Naive B cell (primary cell): ENCODE data around the gene NTN1. TPM values are rescaled to one million over a fixed set of nuclear protein-coding genes. Genes with fewer than 3 reads are reported as not detected.

Source experiments
- ATAC-seq, 2 donors: fragments of 150-1000 bp; cut with Tn5 transposase; 2 replicates each; pipeline ENCODE4 v1.10.0; 2021; ENCODE audit warnings: low read depth in 2 of 2, mild to moderate bottlenecking in 2 of 2, moderate library complexity in 2 of 2
- DNase-seq: peaks from one replicate; pipeline ENCODE4 v3.0.0; 2022
- H3K27ac Mint-ChIP-seq, 6 donors: one replicate each; pipeline ENCODE4 v1.8.0; 2020 to 2022; ENCODE audit warnings: mild to moderate bottlenecking in 6 of 6, mixed read lengths in 6 of 6, moderate library complexity in 5 of 6, inconsistent platforms in 2 of 6
- H3K27me3 Mint-ChIP-seq, 3 donors: one replicate each; pipeline ENCODE4 v1.8.0; 2021 to 2022; ENCODE audit warnings: mixed read lengths in 3 of 3, mild to moderate bottlenecking in 1 of 3
- H3K36me3 Mint-ChIP-seq, 2 donors: one replicate each; pipeline ENCODE4 v1.8.0; 2020 to 2022; ENCODE audit warnings: mixed read lengths in 2 of 2, inconsistent platforms in 1 of 2, mild to moderate bottlenecking in 1 of 2
- H3K4me1 Mint-ChIP-seq, 3 donors: one replicate each; pipeline ENCODE4 v1.8.0; 2020 to 2022; ENCODE audit warnings: mixed read lengths in 3 of 3, inconsistent platforms in 1 of 3, mild to moderate bottlenecking in 1 of 3, moderate library complexity in 1 of 3
- H3K4me3 Mint-ChIP-seq, 8 donors: one replicate each; pipeline ENCODE4 v1.8.0; 2020 to 2022; ENCODE audit warnings: mild to moderate bottlenecking in 8 of 8, mixed read lengths in 8 of 8, moderate library complexity in 8 of 8, inconsistent platforms in 2 of 8
- H3K9me3 Mint-ChIP-seq, 7 donors: one replicate each; pipeline ENCODE4 v1.8.0; 2020 to 2022; ENCODE audit warnings: mixed read lengths in 7 of 7, mild to moderate bottlenecking in 5 of 7, inconsistent platforms in 2 of 7, moderate library complexity in 1 of 7
- polyA plus RNA-seq, 6 donors: library from polyadenylated mRNA; unstranded; fragments of 300-500 nt; fragmentation: Illumina TruSeq; gene quantifications; one replicate each; pipeline ENCODE4 v1.2.3, GENCODE V29; 2021; ENCODE audit warnings: low read depth in 6 of 6

The NTN1 gene
- polyA plus RNA-seq, 6 donors from 2014 or later = 0.04 to 0.09 (median 0.06) TPM; not detected in 1

- no peaks in the 10 kb centered on the region for H3K9me3 Mint-ChIP-seq
- H3K4me1 Mint-ChIP-seq = no peaks in the 10 kb centered on the region
- H3K4me3 Mint-ChIP-seq = no peak overlapping the region
- H3K36me3 Mint-ChIP-seq = no peaks in the 10 kb centered on the region
- peaks cover 0 to 2% (median 0%) of the 10 kb centered on the region in 3 donors for H3K27me3 Mint-ChIP-seq
- H3K27ac Mint-ChIP-seq = no peak overlapping the region
- no peak for DNase-seq
- ATAC-seq = no peak
These were observed 203.2 kb downstream of the NTN1 start for GRCh38 chr17:9224485-9224884.

GRCh38 chr17:9225305-9226101, 204.2 kb downstream of the NTN1 start:
- H3K27me3 Mint-ChIP-seq = peaks cover 0 to 5% (median 0%) of the 10 kb centered on the region in 3 donors
- no peaks in the 10 kb centered on the region for H3K36me3 Mint-ChIP-seq
- no peaks in the 10 kb centered on the region for H3K9me3 Mint-ChIP-seq
- no peak for ATAC-seq
- no peaks in the 10 kb centered on the region for H3K4me1 Mint-ChIP-seq
- no peak overlapping the region for H3K27ac Mint-ChIP-seq
- DNase-seq = no peak
- H3K4me3 Mint-ChIP-seq = no peak overlapping the region

- Mint-ChIP-seq H3K27me3 (peaks cover 0 to 5% (median 0%) of the 10 kb centered on the region in 3 donors), H3K4me1 (no peaks in the 10 kb centered on the region), H3K9me3 (no peaks in the 10 kb centered on the region), H3K27ac (no peak overlapping the region), H3K36me3 (no peaks in the 10 kb centered on the region), H3K4me3 (no peak overlapping the region)
- ATAC-seq (no peak), DNase-seq (no peak)
These were observed 205.0 kb downstream of the NTN1 start for GRCh38 chr17:9226130-9226793.

GRCh38 chr17:9226794-9227135, 205.5 kb downstream of the NTN1 start:
- no peaks in the 10 kb centered on the region for H3K9me3 Mint-ChIP-seq
- no peaks in the 10 kb centered on the region for H3K4me1 Mint-ChIP-seq
- DNase-seq (no peak), ATAC-seq (peak in 1 of 2 donors; percentile 74)
- no peak overlapping the region for H3K27ac Mint-ChIP-seq
- no peaks in the 10 kb centered on the region for H3K36me3 Mint-ChIP-seq
- peaks cover 0 to 5% (median 0%) of the 10 kb centered on the region in 3 donors for H3K27me3 Mint-ChIP-seq
- H3K4me3 Mint-ChIP-seq = no peak overlapping the region

- Mint-ChIP-seq H3K4me3 (no peak overlapping the region), H3K27ac (no peak overlapping the region), H3K36me3 (no peaks in the 10 kb centered on the region), H3K4me1 (no peaks in the 10 kb centered on the region), H3K27me3 (peaks cover 0 to 5% (median 0%) of the 10 kb centered on the region in 3 donors), H3K9me3 (no peaks in the 10 kb centered on the region)
- DNase-seq (no peak), ATAC-seq (no peak)
These were observed 206.6 kb downstream of the NTN1 start for GRCh38 chr17:9227819-9228407.

- DNase-seq (no peak), ATAC-seq (no peak)
- no peaks in the 10 kb centered on the region for H3K4me1 Mint-ChIP-seq
- H3K27me3 Mint-ChIP-seq = peaks cover 4 to 5% (median 4%) of the 10 kb centered on the region in 3 donors
- H3K4me3 Mint-ChIP-seq = no peak overlapping the region
- no peak overlapping the region for H3K27ac Mint-ChIP-seq
- H3K9me3 Mint-ChIP-seq = no peaks in the 10 kb centered on the region
- no peaks in the 10 kb centered on the region for H3K36me3 Mint-ChIP-seq
These were observed 207.3 kb downstream of the NTN1 start for GRCh38 chr17:9228408-9229159.

GRCh38 chr17:9229160-9229825, 208.0 kb downstream of the NTN1 start:
- Mint-ChIP-seq H3K4me3 (no peak overlapping the region), H3K9me3 (no peaks in the 10 kb centered on the region), H3K36me3 (no peaks in the 10 kb centered on the region), H3K4me1 (no peaks in the 10 kb centered on the region), H3K27ac (no peak overlapping the region), H3K27me3 (peaks cover 5 to 11% (median 11%) of the 10 kb centered on the region in 3 donors)
- no peak for DNase-seq
- no peak for ATAC-seq

GRCh38 chr17:9229826-9230201, 208.5 kb downstream of the NTN1 start:
- Mint-ChIP-seq H3K4me3 (no peak overlapping the region), H3K4me1 (no peaks in the 10 kb centered on the region), H3K9me3 (no peaks in the 10 kb centered on the region), H3K27me3 (peaks cover 5 to 16% (median 14%) of the 10 kb centered on the region in 3 donors), H3K36me3 (no peaks in the 10 kb centered on the region), H3K27ac (peak overlapping the region in 1 of 6 donors; percentile 65)
- DNase-seq (no peak), ATAC-seq (no peak)

- Mint-ChIP-seq H3K27ac (no peak overlapping the region), H3K9me3 (no peaks in the 10 kb centered on the region), H3K36me3 (no peaks in the 10 kb centered on the region), H3K4me1 (no peaks in the 10 kb centered on the region), H3K4me3 (no peak overlapping the region), H3K27me3 (peaks cover 5 to 22% (median 20%) of the 10 kb centered on the region in 3 donors)
- DNase-seq (no peak), ATAC-seq (no peak)
These were observed 209.0 kb downstream of the NTN1 start for GRCh38 chr17:9230346-9230745.

GRCh38 chr17:9230861-9231260, 209.6 kb downstream of the NTN1 start:
- Mint-ChIP-seq H3K36me3 (no peaks in the 10 kb centered on the region), H3K4me1 (no peaks in the 10 kb centered on the region), H3K27ac (no peak overlapping the region), H3K4me3 (no peak overlapping the region), H3K9me3 (no peaks in the 10 kb centered on the region), H3K27me3 (peaks cover 6 to 26% (median 22%) of the 10 kb centered on the region in 3 donors)
- no peak for ATAC-seq
- DNase-seq = no peak

GRCh38 chr17:9231449-9232154, 210.3 kb downstream of the NTN1 start:
- no peak for DNase-seq
- no peak for ATAC-seq
- H3K27me3 Mint-ChIP-seq = peaks cover 11 to 26% (median 22%) of the 10 kb centered on the region in 3 donors

GRCh38 chr17:9232155-9232475, 210.8 kb downstream of the NTN1 start:
- no peak for DNase-seq
- Mint-ChIP-seq H3K4me3 (no peak overlapping the region), H3K27ac (no peak overlapping the region), H3K27me3 (peaks cover 11 to 26% (median 22%) of the 10 kb centered on the region in 3 donors), H3K4me1 (no peaks in the 10 kb centered on the region), H3K36me3 (no peaks in the 10 kb centered on the region), H3K9me3 (no peaks in the 10 kb centered on the region)
- no peak for ATAC-seq

More at GRCh38 chr17:9231449-9232154, 210.3 kb downstream of the NTN1 start:
- Mint-ChIP-seq H3K4me3 (no peak overlapping the region), H3K27ac (no peak overlapping the region), H3K36me3 (no peaks in the 10 kb centered on the region), H3K4me1 (no peaks in the 10 kb centered on the region), H3K9me3 (no peaks in the 10 kb centered on the region)
